ENCODE results near the gene CYGB.

DNA sequence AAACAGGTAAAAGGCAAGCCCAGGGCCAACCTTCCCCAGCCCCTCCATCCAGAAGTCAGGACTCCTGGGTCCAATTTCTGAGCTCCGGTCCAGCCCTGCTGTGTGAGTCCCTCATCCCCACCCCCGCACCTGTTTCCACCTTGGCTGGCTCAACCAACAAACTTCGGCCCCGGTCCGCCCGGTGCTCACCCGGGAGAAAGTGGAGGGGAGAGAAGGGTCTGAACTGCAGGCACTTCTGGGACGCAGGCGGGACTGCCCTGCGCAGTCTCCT, 36.8 kb downstream of the CYGB start:
- TF ChIP-seq POLR2A (IDR thresholded peaks at IDR 0.05) (no peak), CTCF (IDR thresholded peaks at IDR 0.05) (no peak)

All from esophagus squamous epithelium (tissue), 4 donors.